ENCODE measurements around the gene AGA. TPM values are rescaled to one million over a fixed set of nuclear protein-coding genes. Genes with fewer than 3 reads are reported as not detected.

The AGA gene
- total RNA-seq, 1 donor from 2014 or later: 20.5 TPM

- Mint-ChIP-seq H3K9me3 (ENCODE audit: low read depth) (no peaks in the 10 kb centered on the region), H3K27ac (no peak overlapping the region), H3K4me3 (ENCODE audit: low read depth) (no peak overlapping the region), H3K36me3 (ENCODE audit: insufficient read depth) (no peaks in the 10 kb centered on the region), H3K4me1 (ENCODE audit: low read depth) (peaks cover 6% of the 10 kb centered on the region), H3K27me3 (peaks cover 6% of the 10 kb centered on the region)
- DNase-seq (ENCODE audit: low spot score, unreplicated experiment): no peak
- TF ChIP-seq CTCF (IDR thresholded peaks at IDR 0.05; ENCODE audit: unreplicated experiment): no peak
Measured at GRCh38 chr4:177386278-177386815, 55.9 kb downstream of the AGA start.

GRCh38 chr4:177385576-177386277 lies 56.5 kb downstream of the AGA start:
- Mint-ChIP-seq H3K4me3 (ENCODE audit: low read depth) (no peak overlapping the region), H3K36me3 (ENCODE audit: insufficient read depth) (no peaks in the 10 kb centered on the region), H3K27ac (no peak overlapping the region), H3K9me3 (ENCODE audit: low read depth) (no peaks in the 10 kb centered on the region), H3K27me3 (peaks cover 3% of the 10 kb centered on the region), H3K4me1 (ENCODE audit: low read depth) (peaks cover 6% of the 10 kb centered on the region)
- no peak for DNase-seq (ENCODE audit: low spot score, unreplicated experiment)
- no peak for TF ChIP-seq CTCF (IDR thresholded peaks at IDR 0.05; ENCODE audit: unreplicated experiment)

- H3K4me1 Mint-ChIP-seq (ENCODE audit: low read depth): peaks cover 6% of the 10 kb centered on the region
- H3K27me3 Mint-ChIP-seq: peaks cover 3% of the 10 kb centered on the region
- H3K27ac Mint-ChIP-seq: no peak overlapping the region
- no peak overlapping the region for H3K4me3 Mint-ChIP-seq (ENCODE audit: low read depth)
- no peaks in the 10 kb centered on the region for H3K9me3 Mint-ChIP-seq (ENCODE audit: low read depth)
- no peak for TF ChIP-seq CTCF (IDR thresholded peaks at IDR 0.05; ENCODE audit: unreplicated experiment)
- no peaks in the 10 kb centered on the region for H3K36me3 Mint-ChIP-seq (ENCODE audit: insufficient read depth)
- no peak for DNase-seq (ENCODE audit: low spot score, unreplicated experiment)
Measured at GRCh38 chr4:177384856-177385397, 57.3 kb downstream of the AGA start.

GRCh38 chr4:177381762-177382310 lies 60.4 kb downstream of the AGA start:
- H3K27ac Mint-ChIP-seq: no peak overlapping the region
- TF ChIP-seq CTCF (IDR thresholded peaks at IDR 0.05; ENCODE audit: unreplicated experiment): no peak
- peaks cover 13% of the 10 kb centered on the region for H3K27me3 Mint-ChIP-seq
- no peak overlapping the region for H3K4me3 Mint-ChIP-seq (ENCODE audit: low read depth)
- no peaks in the 10 kb centered on the region for H3K36me3 Mint-ChIP-seq (ENCODE audit: insufficient read depth)
- no peak for DNase-seq (ENCODE audit: low spot score, unreplicated experiment)
- H3K9me3 Mint-ChIP-seq (ENCODE audit: low read depth): no peaks in the 10 kb centered on the region
- H3K4me1 Mint-ChIP-seq (ENCODE audit: low read depth): peaks cover 3% of the 10 kb centered on the region

Other genes starting within 250 kb of the AGA start
- gene NEIL3, start 132.6 kb downstream of the AGA start, total RNA-seq: 6.6 and 7.9 TPM in 2 replicates

Measured in progenitor cell of endocrine pancreas (in vitro differentiated cells).